OCI-LY1 (cell line): ENCODE results near the gene LTF.

ENCODE experiments used
- H2AFZ ChIP-seq: fragments of 200-600 bp; sonication (generic), shearing (Covaris generic); 2 replicates; pipeline ENCODE4 v1.6.0; 2014; ENCODE audit warnings: antibody characterized with exemption, mild to moderate bottlenecking, low read length
- H3F3A ChIP-seq: fragments of 200-600 bp; sonication (generic), shearing (Covaris generic); 2 replicates; pipeline ENCODE4 v1.6.0; 2014; ENCODE audit warnings: mild to moderate bottlenecking, antibody characterized with exemption, low read length, moderate library complexity; ENCODE audit not compliant: insufficient read depth
- H3K27ac ChIP-seq: fragments of 200-600 bp; sonication (generic); 2 replicates; pipeline ENCODE4 v1.5.1; 2014; ENCODE audit warnings: low read length, mixed run types, mild to moderate bottlenecking, low read depth; ENCODE audit not compliant: poor library complexity, severe bottlenecking
- H3K27me3 ChIP-seq: fragments of 200-600 bp; sonication (generic); 2 replicates; pipeline ENCODE4 v1.6.0; 2014; ENCODE audit warnings: antibody characterized with exemption, mild to moderate bottlenecking, low read length, moderate library complexity; ENCODE audit not compliant: insufficient read depth
- H3K36me3 ChIP-seq: fragments of 200-600 bp; sonication (generic); 2 replicates; pipeline ENCODE4 v1.6.1; 2014; ENCODE audit warnings: mild to moderate bottlenecking, antibody characterized with exemption, low read length, moderate library complexity, mixed read lengths; ENCODE audit not compliant: insufficient read depth
- H3K4me1 ChIP-seq: fragments of 200-600 bp; sonication (generic); 2 replicates; pipeline ENCODE4 v1.5.1; 2014; ENCODE audit warnings: mild to moderate bottlenecking, low read length, moderate library complexity; ENCODE audit not compliant: insufficient read depth, severe bottlenecking
- H3K4me2 ChIP-seq: fragments of 200-600 bp; sonication (generic), shearing (Covaris generic); 2 replicates; pipeline ENCODE4 v1.6.1; 2014; ENCODE audit warnings: low read length
- H3K4me3 ChIP-seq: fragments of 200-600 bp; sonication (generic); 2 replicates; pipeline ENCODE4 v1.5.1; 2014; ENCODE audit warnings: low read length, low read depth, mild to moderate bottlenecking, mixed read lengths; ENCODE audit not compliant: poor library complexity, severe bottlenecking
- H3K79me2 ChIP-seq: fragments of 200-600 bp; shearing (Covaris generic); 2 replicates; pipeline ENCODE4 v1.6.1; 2016; ENCODE audit warnings: mixed run types, low read length, mixed read lengths; ENCODE audit not compliant: insufficient read depth
- H3K9ac ChIP-seq: fragments of 200-600 bp; sonication (generic), shearing (Covaris generic); 2 replicates; pipeline ENCODE4 v1.6.1; 2014; ENCODE audit warnings: mild to moderate bottlenecking, low read length, mixed read lengths
- H3K9me2 ChIP-seq: fragments of 200-600 bp; sonication (generic), shearing (Covaris generic); 2 replicates; pipeline ENCODE4 v1.6.1; 2014; ENCODE audit warnings: low read depth, mild to moderate bottlenecking, low read length, mixed read lengths
- H3K9me3 ChIP-seq: fragments of 200-600 bp; shearing (Covaris generic); 2 replicates; pipeline ENCODE4 v1.6.1; 2014; ENCODE audit warnings: low read length, mixed read lengths
- H4K20me1 ChIP-seq: fragments of 200-600 bp; sonication (generic), shearing (Covaris generic); 2 replicates; pipeline ENCODE4 v1.6.0; 2016; ENCODE audit warnings: mild to moderate bottlenecking, low read length; ENCODE audit not compliant: insufficient read depth
- CTCF ChIP-seq: fragments of 200-600 bp; sonication (generic), shearing (Covaris generic); IDR thresholded peaks from 2 replicates; pipeline ENCODE4 v1.5.1; 2017; ENCODE audit warnings: mild to moderate bottlenecking, antibody characterized with exemption, low read length, moderate library complexity, mixed read lengths
- EZH2 ChIP-seq: fragments of 200-600 bp; sonication (generic), shearing (Covaris generic); IDR thresholded peaks from 2 replicates; pipeline ENCODE4 v1.8.0; 2017; ENCODE audit warnings: borderline replicate concordance, mixed run types, mild to moderate bottlenecking, antibody characterized with exemption, low read length, moderate library complexity, mixed read lengths

LTF gene

DNA sequence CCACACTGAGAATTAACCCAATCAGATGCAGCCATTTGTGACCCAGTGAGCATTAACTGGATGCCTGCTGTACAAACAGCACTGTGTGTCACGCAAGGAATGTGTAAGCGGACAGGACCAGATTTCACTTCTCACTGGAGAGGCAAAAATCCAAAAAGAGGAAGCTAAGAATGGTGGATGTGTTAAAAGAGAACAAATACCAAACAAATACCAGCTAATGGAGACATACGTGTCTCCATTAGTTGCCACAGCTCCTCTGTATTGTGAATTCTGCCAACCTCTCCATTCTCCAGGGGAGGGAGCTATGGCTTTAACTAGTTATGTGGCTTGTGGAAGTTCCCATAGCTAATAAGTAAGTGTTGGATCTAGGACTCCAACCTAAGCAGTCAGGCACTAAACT lies 2.6 kb downstream of the LTF start:
- no peak overlapping the region for H3K27ac ChIP-seq

DNA sequence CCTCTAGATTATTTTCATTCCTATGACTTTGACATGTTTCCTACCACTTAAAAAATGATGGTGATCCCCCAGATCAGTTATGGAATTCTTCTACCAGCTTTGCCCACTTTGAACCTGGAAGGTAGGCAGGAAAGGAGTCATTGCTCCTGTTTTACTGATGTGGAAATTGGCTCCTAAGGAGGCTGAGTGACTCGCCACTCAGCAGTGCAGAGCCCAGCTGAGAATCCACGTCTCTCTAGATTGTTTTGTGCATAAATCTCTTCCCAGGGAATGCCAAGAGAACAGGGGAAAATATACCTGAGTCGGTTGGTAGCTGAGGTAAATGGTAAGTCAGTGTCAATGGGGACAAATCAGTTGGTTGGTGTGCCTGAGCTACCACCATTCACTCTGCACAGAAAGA lies 4.7 kb downstream of the LTF start:
- Histone ChIP-seq H3K4me1 (no peaks in the 10 kb centered on the region), H3K9ac (no peak overlapping the region), H3K79me2 (no peaks in the 10 kb centered on the region), H3K9me3 (0 out of 2 replicates have a peak, but pooled peaks cover 4% of the 10 kb centered on the region), H3F3A (no peaks in the 10 kb centered on the region), H3K4me2 (no peak overlapping the region), H3K27me3 (no peaks in the 10 kb centered on the region; the same call in 1 of the 2 replicates), H3K36me3 (no peaks in the 10 kb centered on the region), H2AFZ (no peak overlapping the region), H3K27ac (no peak overlapping the region), H3K4me3 (no peak overlapping the region), H4K20me1 (no peaks in the 10 kb centered on the region), H3K9me2 (no peaks in the 10 kb centered on the region)
- TF ChIP-seq EZH2 (no peak), CTCF (no peak)

More for the DNA sequence above, 2.6 kb downstream of the LTF start:
- Histone ChIP-seq H3K4me2 (no peak overlapping the region), H3K4me1 (no peaks in the 10 kb centered on the region), H3K27me3 (no peaks in the 10 kb centered on the region; the same call in 1 of the 2 replicates), H4K20me1 (no peaks in the 10 kb centered on the region), H3F3A (no peaks in the 10 kb centered on the region), H3K9ac (no peak overlapping the region), H3K79me2 (no peaks in the 10 kb centered on the region), H3K9me2 (no peaks in the 10 kb centered on the region), H3K4me3 (no peak overlapping the region), H3K36me3 (no peaks in the 10 kb centered on the region), H2AFZ (no peak overlapping the region), H3K9me3 (0 out of 2 replicates have a peak, but pooled peaks cover 4% of the 10 kb centered on the region)
- TF ChIP-seq CTCF (no peak), EZH2 (no peak)

DNA sequence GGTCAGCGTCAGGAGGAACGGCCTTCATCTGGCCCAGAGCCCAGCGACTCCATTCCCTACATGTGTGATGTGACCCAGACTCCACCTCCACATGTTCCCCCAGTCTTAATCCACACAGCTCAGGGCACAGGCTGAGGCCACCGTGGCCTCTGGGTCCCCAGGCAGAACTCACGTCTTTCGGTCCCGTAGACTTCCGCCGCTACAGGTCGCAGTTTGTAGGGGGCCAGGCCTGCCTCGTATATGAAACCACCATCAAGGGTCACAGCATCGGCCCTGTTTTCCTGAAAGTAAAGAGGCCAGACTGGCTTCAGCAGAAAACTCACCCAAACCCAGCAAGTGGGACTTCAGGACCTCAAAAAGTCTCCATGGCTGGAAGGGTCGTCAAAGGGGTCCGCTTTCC lies 8.6 kb downstream of the LTF start:
- Histone ChIP-seq H4K20me1 (no peaks in the 10 kb centered on the region), H3K36me3 (no peaks in the 10 kb centered on the region), H3K4me1 (no peaks in the 10 kb centered on the region), H2AFZ (no peak overlapping the region), H3K4me3 (no peak overlapping the region), H3K27ac (no peak overlapping the region), H3K79me2 (no peaks in the 10 kb centered on the region), H3K4me2 (no peak overlapping the region), H3F3A (no peaks in the 10 kb centered on the region), H3K9ac (no peak overlapping the region), H3K27me3 (no peaks in the 10 kb centered on the region; the same call in 1 of the 2 replicates), H3K9me3 (0 out of 2 replicates have a peak, but pooled peaks cover 4% of the 10 kb centered on the region), H3K9me2 (no peaks in the 10 kb centered on the region)
- TF ChIP-seq EZH2: no peak
- TF ChIP-seq CTCF: no peak
